HepG2 (cell line): ENCODE measurements around the gene RNF11. TPM values are rescaled to one million over a fixed set of nuclear protein-coding genes. Genes with fewer than 3 reads are reported as not detected.

Source experiments
- ATAC-seq: fragments of 200-7000 bp; cut with Tn5 transposase; 3 replicates; pipeline ENCODE4 v1.9.1; 2020; ENCODE audit warnings: mild to moderate bottlenecking, moderate library complexity
- BruUV-seq: library from RNA; stranded (reverse); fragments of 400-500 nt; replicated peaks from 2 replicates; lab custom pipeline; 2021; lab: Mats Ljungman, UMichigan
- CTCF ChIA-PET: fragments of 300-600 bp; formaldehyde crosslinking; extraction: SDS; loops from one replicate; lab custom pipeline; 2021; ENCODE audit warnings: low total read pairs, inconsistent platforms, low intra/inter-chr PET ratio; lab: Yijun Ruan, JAX
- POLR2A ChIA-PET: fragments of 350-600 bp; sonication (Branson Sonifier 250); formaldehyde crosslinking; loops from one replicate; lab custom pipeline; 2020; ENCODE audit warnings: antibody characterized with exemption, inconsistent platforms; lab: Yijun Ruan, JAX
- DNase-seq: peaks from one replicate; pipeline ENCODE4 v3.0.0-alpha.2; 2015; ENCODE audit warnings: low spot score
- FAIRE-seq: peaks from 3 replicates; lab custom pipeline; 2011; peaks lifted over from hg19 to GRCh38; lab: Jason Lieb, UNC
- H2AFZ ChIP-seq: one replicate; pipeline ENCODE4 v1.6.1; 2011; ENCODE audit warnings: low read length, inconsistent platforms
- H3K27ac ChIP-seq: fragments of 300-600 bp; 3 replicates; pipeline ENCODE4 v1.8.0; 2011; ENCODE audit warnings: mixed run types, mild to moderate bottlenecking, mixed read lengths, low read length, inconsistent platforms; ENCODE audit not compliant: insufficient read depth; ENCODE audit errors: extremely low read length
- H3K27me3 ChIP-seq, 2 experiments: fragments of 200-600 bp in 1 of 2; 2 replicates in 1 of 2; 3 replicates in 1 of 2; pipeline versions ENCODE4 v1.6.0 to v1.8.0; 2011; ENCODE audit warnings: low read length in 2 of 2, mild to moderate bottlenecking in 2 of 2, moderate library complexity in 2 of 2, inconsistent platforms in 1 of 2; ENCODE audit not compliant: insufficient read depth in 2 of 2, control insufficient read depth in 1 of 2
- H3K36me3 ChIP-seq, 2 experiments: fragments of 200-600 bp in 1 of 2; replicated peaks in 1 of 2; 2 replicates in 1 of 2; 3 replicates in 1 of 2; pipeline versions ENCODE4 v1.5.1 to v1.8.0; 2011; ENCODE audit warnings: low read length in 2 of 2, inconsistent platforms in 1 of 2; ENCODE audit not compliant: insufficient read depth in 2 of 2, control insufficient read depth in 1 of 2
- H3K4me1 ChIP-seq: 2 replicates; pipeline ENCODE4 v1.5.1; 2012; ENCODE audit warnings: low read length, inconsistent platforms; ENCODE audit not compliant: insufficient read depth
- H3K4me2 ChIP-seq: 2 replicates; pipeline ENCODE4 v1.6.0; 2011; ENCODE audit warnings: low read depth, low read length, inconsistent platforms
- H3K4me3 ChIP-seq, 3 experiments: fragments of 200-600 bp in 1 of 3; sonication (generic), shearing (Covaris generic) in 1 of 3; replicated peaks in 1 of 3; 2 replicates each; pipeline ENCODE4 v1.5.1; 2011 to 2016; ENCODE audit warnings: low read length in 3 of 3, inconsistent platforms in 2 of 3, low read depth in 2 of 3, mild to moderate bottlenecking in 2 of 3, control low read depth in 1 of 3, mixed read lengths in 1 of 3; ENCODE audit not compliant: insufficient read depth in 1 of 3
- H3K79me2 ChIP-seq: one replicate; pipeline ENCODE4 v1.6.1; 2011; ENCODE audit warnings: low read length, inconsistent platforms; ENCODE audit not compliant: insufficient read depth
- H3K9ac ChIP-seq: 2 replicates; pipeline ENCODE4 v1.6.0; 2011; ENCODE audit warnings: mild to moderate bottlenecking, low read depth, low read length, inconsistent platforms; ENCODE audit not compliant: insufficient read depth
- H3K9me3 ChIP-seq: 2 replicates; pipeline ENCODE4 v1.5.1; 2012; ENCODE audit warnings: mild to moderate bottlenecking, low read length
- H4K20me1 ChIP-seq: 2 replicates; pipeline ENCODE4 v1.6.0; 2011; ENCODE audit warnings: inconsistent platforms, mild to moderate bottlenecking, low read length, moderate library complexity; ENCODE audit not compliant: insufficient read depth
- AGO1 ChIP-seq: fragments of 200-400 bp; formaldehyde crosslinking; IDR thresholded peaks from 2 replicates; pipeline ENCODE4 v1.6.1; 2017; ENCODE audit warnings: mild to moderate bottlenecking, low read depth, low read length, moderate library complexity; ENCODE audit not compliant: poor library complexity, severe bottlenecking
- AHR ChIP-seq: IDR thresholded peaks from 2 replicates; pipeline ENCODE4 v1.6.1; 2018; ENCODE audit warnings: missing genetic modification reagents, missing compliant biosample characterization
- GMEB1 ChIP-seq: sonication (generic); formaldehyde crosslinking; IDR thresholded peaks from 2 replicates; pipeline ENCODE4 v1.5.1; 2020; ENCODE audit warnings: missing genetic modification reagents, mild to moderate bottlenecking, borderline replicate concordance
- ISX ChIP-seq: sonication (generic); formaldehyde crosslinking; conservative IDR thresholded peaks from 2 replicates; pipeline ENCODE4 v1.5.0; 2020; ENCODE audit warnings: missing genetic modification reagents
- PATZ1 ChIP-seq: sonication (generic); formaldehyde crosslinking; IDR thresholded peaks from 2 replicates; pipeline ENCODE4 v1.4.0; 2020; ENCODE audit warnings: missing genetic modification reagents
- ZNF670 ChIP-seq: sonication (generic); formaldehyde crosslinking; IDR thresholded peaks from 2 replicates; pipeline ENCODE4 v1.8.0; 2022; ENCODE audit warnings: mild to moderate bottlenecking, missing genetic modification reagents, borderline replicate concordance
- WGBS: methylation state at CpG from one replicate; pipeline ENCODE4 v1.1.6; 2017; ENCODE audit warnings: low lambda C conversion rate; 5-methylcytosine and 5-hydroxymethylcytosine counted together
- in situ Hi-C: cut with HindIII; loops from 2 replicates; pipeline ENCODE4 v1.10.0; 2017; ENCODE audit warnings: low pct_unique_long_range_greater_than_20kb; ENCODE audit not compliant: extremely low pct_ligation_motif_present
- intact Hi-C: fragments of 100-400 bp; cut with micrococcal nuclease; formaldehyde crosslinking; loops from one replicate; pipeline ENCODE4 v1.10.0; 2022; ENCODE audit not compliant: unreplicated experiment
- polyA plus RNA-seq, 8 experiments: library from polyadenylated mRNA; depleted of rRNA in 3 of 8; stranded (reverse) in 7 of 8; unstranded in 1 of 8; fragments of >200 nt; fragmentation: Illumina TruSeq in 4 of 8; extraction: Trizol in 4 of 8; gene quantifications; 2 replicates each; pipeline versions ENCODE4 v1.2.1 to v1.2.3, GENCODE V29; 2011 to 2016; ENCODE audit warnings: low read depth in 4 of 8, missing spikeins in 1 of 8, mixed read lengths in 1 of 8; ENCODE audit not compliant: insufficient read depth in 1 of 8
- total RNA-seq, 5 experiments: library from RNA; depleted of rRNA; stranded (reverse); fragments of >200 nt; fragmentation: Illumina TruSeq; extraction: Trizol; gene quantifications; 2 replicates each; pipeline ENCODE4 v1.2.3, GENCODE V29; 2016; ENCODE audit warnings: low read depth in 1 of 5

Gene RNF11
- total and polyA plus RNA-seq, 2 of the 13 experiments (the other 11 are each of a cell fraction or from before 2014, with no cell fraction given) = 41.2 to 48.8 TPM

- no peak overlapping the region for H3K27ac ChIP-seq
- peaks cover 19% of the 10 kb centered on the region for H3K4me1 ChIP-seq
- ATAC-seq (peak; percentile 41), DNase-seq (no peak), FAIRE-seq (no peak)
- H3K4me3 ChIP-seq = peak overlapping the region in 1 of 3 experiments; percentile 63; a peak in 1 of 6 replicates
- CTCF ChIA-PET = no interaction called here
- H3K36me3 ChIP-seq = no peaks in the 10 kb centered on the region
- intact Hi-C loops (loop anchor here (2.0 kb wide), 1 partner anchor 107 kb away; no protein-coding TSS in a partner anchor), in situ Hi-C loops (no loop called here)
- H3K9ac ChIP-seq = no peak overlapping the region; the same call in 1 of the 2 replicates
- BruUV-seq = no TSS peak
- no peak overlapping the region for H2AFZ ChIP-seq
- H3K79me2 ChIP-seq = no peaks in the 10 kb centered on the region
- 78% methylated on average over 11 of the region's 17 CpGs for WGBS
- H3K27me3 ChIP-seq = no peaks in the 10 kb centered on the region; a peak in 2 of 5 replicates
- no peaks in the 10 kb centered on the region for H3K9me3 ChIP-seq
- TF ChIP-seq ISX (CRISPR knock-in tag) (no peak), PATZ1 (0 out of 2 replicates have a peak, but pooled peaks have one; percentile 13), GMEB1 (CRISPR knock-in tag) (no peak), AGO1 (peak; percentile 4), AHR (CRISPR knock-in tag) (no peak), ZNF670 (CRISPR knock-in tag) (0 out of 2 replicates have a peak, but pooled peaks have one; percentile 16)
- no peaks in the 10 kb centered on the region for H4K20me1 ChIP-seq
- POLR2A ChIA-PET = interaction anchor here (1.4 kb wide), 1 partner anchor 60 kb away, joined by 4 read pairs; the partner anchor contains the start of gene RNF11
- H3K4me2 ChIP-seq = peak overlapping the region; percentile 76
These were observed 59.9 kb downstream of the RNF11 start for GRCh38 chr1:51295926-51296325.
